Endothelial cell (in vitro differentiated cells): ENCODE measurements around the gene HAO2. TPM values are rescaled to one million over a fixed set of nuclear protein-coding genes. Genes with fewer than 3 reads are reported as not detected.

Experiments
- DNase-seq: peaks from one replicate; pipeline ENCODE4 v3.0.0; 2021; ENCODE audit warnings: low spot score
- H3K27ac Mint-ChIP-seq: one replicate; pipeline ENCODE4 v1.8.0; 2021; ENCODE audit warnings: mixed read lengths, inconsistent platforms; ENCODE audit not compliant: unreplicated experiment
- H3K27me3 Mint-ChIP-seq: one replicate; pipeline ENCODE4 v1.8.0; 2021; ENCODE audit warnings: mild to moderate bottlenecking, moderate library complexity, mixed read lengths, inconsistent platforms; ENCODE audit not compliant: unreplicated experiment
- H3K36me3 Mint-ChIP-seq: one replicate; pipeline ENCODE4 v1.8.0; 2021; ENCODE audit warnings: mild to moderate bottlenecking, low read depth, mixed read lengths, inconsistent platforms; ENCODE audit not compliant: unreplicated experiment
- H3K4me1 Mint-ChIP-seq: one replicate; pipeline ENCODE4 v1.8.0; 2021; ENCODE audit warnings: mild to moderate bottlenecking, mixed read lengths, inconsistent platforms; ENCODE audit not compliant: unreplicated experiment
- H3K4me3 Mint-ChIP-seq: one replicate; pipeline ENCODE4 v1.8.0; 2021; ENCODE audit warnings: mild to moderate bottlenecking, mixed read lengths, inconsistent platforms; ENCODE audit not compliant: unreplicated experiment
- H3K9me3 Mint-ChIP-seq: one replicate; pipeline ENCODE4 v1.8.0; 2021; ENCODE audit warnings: mixed read lengths, inconsistent platforms; ENCODE audit not compliant: unreplicated experiment
- total RNA-seq: library from RNA; stranded (reverse); fragmentation: NEBNext Ultra II Directional; extraction: Animal tissue kit (Norgen Biotek cat#: 25700); gene quantifications from one replicate; pipeline ENCODE4 v1.2.1, GENCODE V29; 2021; ENCODE audit not compliant: unreplicated experiment
- TF ChIP-seq, protein P1 (sequence below): fragments of 200-600 bp; sonication (generic); IDR thresholded peaks from one replicate; pipeline ENCODE4 v1.5.0; 2021; ENCODE audit warnings: antibody characterized with exemption; ENCODE audit not compliant: unreplicated experiment

The HAO2 gene
- total RNA-seq, 1 donor from 2014 or later = not detected

DNA sequence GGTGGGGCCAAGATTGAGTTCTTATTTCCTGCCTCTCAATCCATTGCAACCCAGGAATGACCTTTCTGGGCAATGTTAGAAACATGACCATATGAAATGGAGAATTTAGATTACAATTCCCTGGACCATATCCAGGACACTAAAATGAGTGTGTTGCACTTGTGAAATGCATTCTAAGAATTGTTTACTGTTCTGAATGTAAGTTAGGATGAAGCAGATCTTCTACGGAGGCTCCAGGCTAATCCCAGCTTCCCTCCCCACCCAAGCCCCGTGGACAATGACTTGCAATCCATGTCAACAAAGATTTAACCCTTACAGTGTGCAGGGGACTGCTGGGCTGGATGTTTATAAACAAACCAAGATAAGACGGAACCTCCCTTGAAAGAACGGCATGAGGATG lies 31.7 kb upstream of the HAO2 start:
- Mint-ChIP-seq H3K27ac (no peak overlapping the region), H3K27me3 (peaks cover 2% of the 10 kb centered on the region), H3K4me1 (no peaks in the 10 kb centered on the region), H3K9me3 (no peaks in the 10 kb centered on the region), H3K4me3 (no peak overlapping the region), H3K36me3 (no peaks in the 10 kb centered on the region)
- no peak for DNase-seq
- TF ChIP-seq, protein P1, sequence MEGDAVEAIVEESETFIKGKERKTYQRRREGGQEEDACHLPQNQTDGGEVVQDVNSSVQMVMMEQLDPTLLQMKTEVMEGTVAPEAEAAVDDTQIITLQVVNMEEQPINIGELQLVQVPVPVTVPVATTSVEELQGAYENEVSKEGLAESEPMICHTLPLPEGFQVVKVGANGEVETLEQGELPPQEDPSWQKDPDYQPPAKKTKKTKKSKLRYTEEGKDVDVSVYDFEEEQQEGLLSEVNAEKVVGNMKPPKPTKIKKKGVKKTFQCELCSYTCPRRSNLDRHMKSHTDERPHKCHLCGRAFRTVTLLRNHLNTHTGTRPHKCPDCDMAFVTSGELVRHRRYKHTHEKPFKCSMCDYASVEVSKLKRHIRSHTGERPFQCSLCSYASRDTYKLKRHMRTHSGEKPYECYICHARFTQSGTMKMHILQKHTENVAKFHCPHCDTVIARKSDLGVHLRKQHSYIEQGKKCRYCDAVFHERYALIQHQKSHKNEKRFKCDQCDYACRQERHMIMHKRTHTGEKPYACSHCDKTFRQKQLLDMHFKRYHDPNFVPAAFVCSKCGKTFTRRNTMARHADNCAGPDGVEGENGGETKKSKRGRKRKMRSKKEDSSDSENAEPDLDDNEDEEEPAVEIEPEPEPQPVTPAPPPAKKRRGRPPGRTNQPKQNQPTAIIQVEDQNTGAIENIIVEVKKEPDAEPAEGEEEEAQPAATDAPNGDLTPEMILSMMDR = no peak

DNA sequence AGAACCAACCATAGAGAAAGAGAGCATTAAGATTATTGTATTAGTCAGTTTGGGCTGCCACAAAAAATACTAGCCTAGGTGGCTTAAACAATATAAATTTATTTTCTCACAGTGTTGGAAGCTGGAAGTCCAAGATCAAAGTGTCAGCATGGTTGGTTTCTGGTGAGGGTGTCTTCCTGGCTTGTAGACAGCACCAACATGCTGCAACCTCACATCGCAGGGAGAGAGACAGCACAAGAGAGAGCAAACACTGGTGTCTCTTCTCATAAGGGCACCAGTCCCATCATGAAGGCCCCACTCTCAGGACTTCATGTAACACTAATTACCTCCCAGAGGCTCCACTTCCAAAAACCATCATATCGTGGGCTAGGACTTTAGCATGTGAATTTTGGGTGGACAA lies 30.6 kb upstream of the HAO2 start:
- H3K27ac Mint-ChIP-seq = no peak overlapping the region
- DNase-seq = no peak
- H3K27me3 Mint-ChIP-seq = peaks cover 2% of the 10 kb centered on the region
- H3K9me3 Mint-ChIP-seq = no peaks in the 10 kb centered on the region
- H3K4me3 Mint-ChIP-seq = no peak overlapping the region
- TF ChIP-seq, protein P1 = no peak
- no peaks in the 10 kb centered on the region for H3K4me1 Mint-ChIP-seq
- H3K36me3 Mint-ChIP-seq = no peaks in the 10 kb centered on the region

DNA sequence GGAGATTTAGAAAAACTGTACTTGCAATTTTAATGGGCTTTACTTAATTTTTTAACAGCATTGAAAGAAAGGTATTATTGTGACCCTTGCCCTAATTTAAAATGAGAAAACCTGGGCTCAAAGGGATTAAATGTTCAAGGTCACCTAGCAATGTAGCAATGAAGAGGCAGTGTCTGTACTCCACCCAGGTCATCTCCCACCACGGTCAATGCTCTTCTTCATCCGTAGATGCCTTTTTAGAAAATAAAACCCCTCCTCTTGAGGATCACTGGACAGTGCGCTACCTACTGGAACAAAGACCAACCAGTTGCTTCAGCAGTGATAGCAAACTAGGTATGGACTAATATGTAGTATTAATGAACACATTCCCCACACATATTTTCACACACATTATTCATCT lies 29.8 kb upstream of the HAO2 start:
- TF ChIP-seq, protein P1 = no peak
- DNase-seq = no peak
- Mint-ChIP-seq H3K9me3 (no peaks in the 10 kb centered on the region), H3K27me3 (peaks cover 2% of the 10 kb centered on the region), H3K27ac (no peak overlapping the region), H3K4me3 (no peak overlapping the region), H3K4me1 (no peaks in the 10 kb centered on the region), H3K36me3 (no peaks in the 10 kb centered on the region)

DNA sequence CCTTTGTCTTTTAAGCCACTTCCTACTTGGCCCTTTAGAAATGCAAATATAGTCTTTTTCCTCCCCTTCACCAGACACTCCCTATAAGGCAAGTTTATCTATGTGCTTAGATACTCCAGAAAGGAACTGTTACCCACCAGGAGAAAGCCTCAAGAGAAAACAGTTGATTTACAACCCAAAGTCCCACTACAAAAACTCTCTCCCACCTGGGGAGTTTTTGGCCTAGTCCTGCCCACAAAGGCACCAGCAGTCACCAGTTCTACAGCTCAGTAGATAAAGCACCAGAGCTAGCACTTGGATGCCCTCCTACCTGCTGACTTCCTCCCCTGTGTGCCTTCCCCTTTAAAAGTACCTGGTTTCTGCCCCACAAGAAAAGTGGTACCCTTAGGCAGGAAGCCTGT lies 27.7 kb upstream of the HAO2 start:
- Mint-ChIP-seq H3K4me1 (no peaks in the 10 kb centered on the region), H3K36me3 (no peaks in the 10 kb centered on the region), H3K27me3 (peaks cover 2% of the 10 kb centered on the region), H3K27ac (no peak overlapping the region), H3K9me3 (no peaks in the 10 kb centered on the region), H3K4me3 (no peak overlapping the region)
- TF ChIP-seq, protein P1 = no peak
- no peak for DNase-seq

DNA sequence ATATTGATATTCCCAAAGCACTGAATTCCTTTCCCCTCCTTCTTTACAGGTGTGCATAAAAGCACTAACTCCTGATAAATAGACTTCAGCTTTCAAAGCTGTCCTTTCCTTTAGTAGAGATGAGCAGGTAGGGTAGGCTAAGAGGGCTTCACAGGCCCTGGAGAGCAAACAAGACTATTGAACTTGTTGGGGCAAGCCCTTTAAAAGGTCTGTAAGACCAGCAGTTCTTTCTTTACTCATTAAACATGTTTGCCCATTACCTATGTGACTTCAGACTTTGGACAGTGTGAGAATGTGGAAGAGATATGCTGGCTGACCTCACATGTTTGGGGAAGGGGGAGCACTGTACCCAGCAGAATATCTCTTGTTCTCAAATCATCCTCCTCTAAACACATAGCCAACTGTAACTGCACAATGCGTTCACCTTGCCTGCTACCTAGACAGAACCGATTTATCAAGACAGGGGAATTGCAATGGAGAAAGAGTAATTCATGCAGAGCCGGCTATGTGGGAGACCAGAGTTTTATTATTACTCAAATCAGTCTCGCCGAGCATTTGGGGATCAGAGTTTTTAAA lies 27.1 kb upstream of the HAO2 start:
- TF ChIP-seq, protein P1 = no peak
- DNase-seq = no peak
- peaks cover 2% of the 10 kb centered on the region for H3K27me3 Mint-ChIP-seq
- no peaks in the 10 kb centered on the region for H3K9me3 Mint-ChIP-seq
- no peak overlapping the region for H3K27ac Mint-ChIP-seq
- no peak overlapping the region for H3K4me3 Mint-ChIP-seq
- H3K36me3 Mint-ChIP-seq = no peaks in the 10 kb centered on the region
- no peaks in the 10 kb centered on the region for H3K4me1 Mint-ChIP-seq
